ENCODE data around the gene ALG12. TPM values are rescaled to one million over a fixed set of nuclear protein-coding genes. Genes with fewer than 3 reads are reported as not detected.

The ALG12 gene
- total and polyA plus RNA-seq, 2 of the 13 experiments (the other 11 are each of a cell fraction or from before 2014, with no cell fraction given), result 7.8 to 15.8 TPM

GRCh38 chr22:49936018-49936972 lies 18.1 kb upstream of the ALG12 start (continued):
- TF ChIP-seq FUBP1 (CRISPR knock-in tag; IDR thresholded peaks at IDR 0.05; ENCODE audit: borderline replicate concordance), result no peak
- no peak for TF ChIP-seq ZNF709 (CRISPR knock-in tag; IDR thresholded peaks at IDR 0.05)
- TF ChIP-seq MED1 (CRISPR knock-in tag; IDR thresholded peaks at IDR 0.05), result peak; percentile 91
- TF ChIP-seq PATZ1 (CRISPR knock-in tag; IDR thresholded peaks at IDR 0.05), result peak; percentile 99
- peak; percentile 15; the same call in 1 of the 2 replicates for TF ChIP-seq TAF1 (CRISPR knock-in tag; IDR thresholded peaks at IDR 0.05)
- TF ChIP-seq ZNF30 (CRISPR knock-in tag; IDR thresholded peaks at IDR 0.05), result no peak
- no peak for TF ChIP-seq ZNF577 (CRISPR knock-in tag; IDR thresholded peaks at IDR 0.05; ENCODE audit: borderline replicate concordance, low read depth)
- no peak for TF ChIP-seq FOXP1 (IDR thresholded peaks at IDR 0.05)
- TF ChIP-seq FOXP1 (CRISPR knock-in tag; IDR thresholded peaks at IDR 0.05), result peak; percentile 56; the same call in 1 of the 2 replicates
- peak; percentile 29; the same call in 1 of the 2 replicates for TF ChIP-seq TARDBP (CRISPR knock-in tag; IDR thresholded peaks at IDR 0.05)
- TF ChIP-seq HNF4A (CRISPR knock-in tag; IDR thresholded peaks at IDR 0.05), result peak; percentile 46
- TF ChIP-seq ZBTB3 (CRISPR knock-in tag; IDR thresholded peaks at IDR 0.05; ENCODE audit: borderline replicate concordance, low read depth), result peak; percentile 85; the same call in 1 of the 2 replicates
- TF ChIP-seq KDM3A (CRISPR knock-in tag; IDR thresholded peaks at IDR 0.05; ENCODE audit: low read depth), result peak; percentile 68; the same call in 1 of the 2 replicates
- no peak for TF ChIP-seq NCOA1 (CRISPR knock-in tag; IDR thresholded peaks at IDR 0.05)
- TF ChIP-seq POLR2G (IDR thresholded peaks at IDR 0.05; ENCODE audit: low read depth, low read length), result no peak; the same call in 1 of the 2 replicates
- TF ChIP-seq E2F2 (CRISPR knock-in tag; IDR thresholded peaks at IDR 0.05; ENCODE audit: borderline replicate concordance), result no peak
- no peak; the same call in 1 of the 2 replicates for TF ChIP-seq ZNF281 (CRISPR knock-in tag; IDR thresholded peaks at IDR 0.05; ENCODE audit: borderline replicate concordance)
- 0 out of 2 replicates have a peak, but pooled peaks have one; percentile 17 for TF ChIP-seq MLX (CRISPR knock-in tag; IDR thresholded peaks at IDR 0.05)
- TF ChIP-seq GABPB1 (CRISPR knock-in tag; IDR thresholded peaks at IDR 0.05), result peak; percentile 83
- TF ChIP-seq BRCA1 (CRISPR knock-in tag; IDR thresholded peaks at IDR 0.05), result no peak
